Spinal cord (tissue), 10 donors: Measurements from ENCODE around the gene CUEDC1. TPM values are rescaled to one million over a fixed set of nuclear protein-coding genes. Genes with fewer than 3 reads are reported as not detected.

Experiments used
- DNase-seq, 6 donors: peaks; one replicate each; pipeline versions ENCODE4 v3.0.0 to v3.0.0-alpha.2; 2013 to 2015; ENCODE audit warnings: low spot score in 6 of 6, low read depth in 4 of 6
- H3K27ac ChIP-seq: one replicate; pipeline ENCODE4 v1.5.1; 2013; ENCODE audit warnings: low read depth, low read length, control low read depth
- H3K27me3 ChIP-seq: one replicate; pipeline ENCODE4 v1.6.1; 2013; ENCODE audit warnings: low read length; ENCODE audit not compliant: control insufficient read depth, insufficient read depth
- H3K36me3 ChIP-seq: one replicate; pipeline ENCODE4 v1.6.1; 2013; ENCODE audit warnings: low read length; ENCODE audit not compliant: control insufficient read depth, insufficient read depth
- H3K4me1 ChIP-seq: one replicate; pipeline ENCODE4 v1.6.1; 2013; ENCODE audit warnings: low read length; ENCODE audit not compliant: control insufficient read depth, insufficient read depth
- H3K4me3 ChIP-seq: one replicate; pipeline ENCODE4 v1.5.1; 2013; ENCODE audit warnings: low read depth, low read length, control low read depth
- H3K9me3 ChIP-seq: one replicate; pipeline ENCODE4 v1.6.1; 2013; ENCODE audit warnings: low read length; ENCODE audit not compliant: control insufficient read depth, insufficient read depth
- WGBS: methylation state at CpG from one replicate; pipeline ENCODE4 v1.1.5; 2013; ENCODE audit warnings: missing lambda C conversion rate; ENCODE audit not compliant: insufficient coverage; 5-methylcytosine and 5-hydroxymethylcytosine counted together
- polyA plus RNA-seq, 2 donors: library from polyadenylated mRNA; unstranded; fragments of 120-200 nt; gene quantifications; one replicate each; pipeline ENCODE4 v1.2.1, GENCODE V29; 2013; ENCODE audit not compliant: insufficient read length in 2 of 2
- total RNA-seq, 2 donors: library from RNA; depleted of rRNA in 1 of 2; stranded (reverse); fragments of 120-200 nt in 1 of 2; fragments of >200 nt in 1 of 2; gene quantifications; one replicate each; pipeline versions ENCODE4 v1.2.3 to v1.2.4, GENCODE V29; 2013 to 2014
- donor health status: healthy.

The CUEDC1 gene
- total and polyA plus RNA-seq, 4 donors = 14.0 to 111 (median 63.8) TPM

DNA sequence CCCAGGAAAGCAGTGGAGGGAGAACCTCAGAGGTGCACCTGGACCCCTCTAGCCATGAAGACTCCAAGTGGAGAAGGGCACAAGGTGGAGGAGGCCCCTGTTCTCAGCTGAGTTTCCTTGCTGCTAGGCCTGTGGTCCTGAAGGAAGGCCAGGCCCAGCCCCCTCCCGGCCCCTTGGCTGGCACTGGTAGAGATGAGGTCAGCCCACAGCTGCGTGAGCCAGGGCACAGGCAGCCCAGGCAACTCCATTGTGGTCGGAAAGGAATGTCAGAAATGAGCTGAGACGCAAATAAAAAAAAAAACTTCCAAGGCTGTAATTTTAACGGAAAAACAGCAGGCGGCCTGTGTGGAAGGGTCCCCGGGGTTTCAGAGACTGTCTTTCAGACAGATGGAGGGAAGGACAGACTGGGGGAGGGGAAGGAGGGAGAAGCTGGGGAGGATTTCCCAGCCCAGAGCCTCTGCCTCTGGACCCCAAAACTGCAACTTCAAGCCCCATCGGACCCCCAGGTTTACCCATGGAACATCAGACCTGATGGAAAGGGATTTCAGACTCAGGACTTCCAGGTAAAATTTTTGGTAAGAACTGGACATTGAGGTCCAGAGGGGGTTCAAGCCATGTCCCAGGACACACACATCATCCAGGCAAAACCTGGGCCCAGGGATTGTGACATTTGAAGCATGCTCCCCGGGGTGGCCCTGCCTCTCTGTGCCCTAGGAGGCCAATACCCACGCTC lies 79.8 kb downstream of the CUEDC1 start:
- Histone ChIP-seq H3K4me1 (peaks cover 63% of the 10 kb centered on the region), H3K9me3 (no peaks in the 10 kb centered on the region), H3K4me3 (no peak overlapping the region), H3K27ac (peak overlapping the region; percentile 98), H3K27me3 (no peaks in the 10 kb centered on the region), H3K36me3 (peaks cover 81% of the 10 kb centered on the region)
- peak in 5 of 6 donors; percentile 57 to 93 (median 74) for DNase-seq
- WGBS = 11% methylated on average over 9 of the region's 10 CpGs

GRCh38 chr17:57874434-57875289 lies 80.5 kb downstream of the CUEDC1 start:
- Histone ChIP-seq H3K4me1 (peaks cover 59% of the 10 kb centered on the region), H3K4me3 (peak overlapping the region; percentile 3), H3K9me3 (no peaks in the 10 kb centered on the region), H3K27me3 (no peaks in the 10 kb centered on the region), H3K27ac (peak overlapping the region; percentile 98), H3K36me3 (peaks cover 86% of the 10 kb centered on the region)
- 6% methylated on average over 18 of the region's 33 CpGs for WGBS
- peak in 4 of 6 donors; percentile 61 to 94 (median 82) for DNase-seq

DNA sequence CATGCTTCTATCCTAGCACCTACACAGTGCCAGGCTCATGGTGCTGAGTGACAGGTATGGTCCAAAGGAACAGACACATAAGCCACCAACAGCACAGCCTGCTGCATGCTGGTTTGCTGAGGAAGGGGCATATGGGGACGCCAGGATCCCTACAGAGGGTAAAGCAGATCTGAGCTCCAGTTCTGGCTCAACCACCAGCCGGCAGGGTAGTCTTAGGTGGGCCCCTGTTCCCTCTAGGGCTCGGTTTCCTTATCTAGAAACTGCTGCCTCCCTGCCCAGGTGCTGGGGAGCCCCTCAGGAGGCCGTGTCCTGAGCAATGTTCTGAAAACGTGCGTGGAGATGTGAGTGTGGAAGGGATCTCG lies 81.2 kb downstream of the CUEDC1 start:
- peak overlapping the region; percentile 3 for H3K4me3 ChIP-seq
- WGBS = 30% methylated on average over 6 of the region's 7 CpGs
- H3K27ac ChIP-seq = peak overlapping the region; percentile 98
- no peaks in the 10 kb centered on the region for H3K9me3 ChIP-seq
- H3K36me3 ChIP-seq = peaks cover 88% of the 10 kb centered on the region
- H3K4me1 ChIP-seq = peaks cover 63% of the 10 kb centered on the region
- no peaks in the 10 kb centered on the region for H3K27me3 ChIP-seq
- DNase-seq = no peak

DNA sequence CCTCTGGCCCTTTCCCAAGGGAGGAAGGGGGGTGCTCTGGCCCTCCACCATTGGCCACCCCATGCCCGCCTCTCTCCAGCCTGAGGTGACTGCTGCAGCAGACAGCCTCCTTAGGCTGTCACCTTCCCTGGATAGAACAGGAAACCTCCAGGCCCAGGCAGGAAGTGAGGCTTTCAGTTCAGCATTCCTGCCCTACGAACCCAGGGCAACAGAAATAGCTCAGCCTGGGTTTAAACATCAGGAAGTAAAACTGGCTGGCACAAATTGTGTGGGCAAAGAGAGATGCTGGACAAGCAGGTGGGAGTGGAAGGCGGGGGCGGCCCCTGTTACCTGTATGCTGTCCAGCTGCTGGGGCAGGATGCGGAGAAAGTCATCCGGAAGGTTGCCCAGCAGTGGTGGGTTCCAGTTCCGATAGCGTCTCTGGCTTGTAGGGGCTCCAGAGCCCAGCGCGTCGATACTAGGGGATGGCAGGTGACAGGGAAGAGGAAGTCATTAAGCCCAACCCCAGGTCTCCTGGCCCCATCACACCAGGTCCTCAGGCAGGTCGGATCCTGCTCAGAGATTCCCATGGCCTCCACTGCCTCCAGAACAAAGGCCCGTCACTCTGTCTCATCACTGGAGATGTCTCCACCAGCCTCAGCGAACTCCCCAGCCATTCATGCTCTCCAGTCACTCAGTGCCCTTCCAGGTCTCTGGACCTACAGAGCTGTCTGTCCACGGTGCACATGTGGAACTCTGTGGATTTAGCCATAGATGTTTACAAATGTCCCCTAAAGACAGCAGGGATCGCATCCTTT lies 81.8 kb downstream of the CUEDC1 start:
- peak overlapping the region; percentile 98 for H3K27ac ChIP-seq
- H3K36me3 ChIP-seq = peaks cover 87% of the 10 kb centered on the region
- H3K9me3 ChIP-seq = no peaks in the 10 kb centered on the region
- 90% methylated on average over 9 of the region's 16 CpGs for WGBS
- no peak overlapping the region for H3K4me3 ChIP-seq
- DNase-seq = no peak
- peaks cover 69% of the 10 kb centered on the region for H3K4me1 ChIP-seq
- H3K27me3 ChIP-seq = no peaks in the 10 kb centered on the region

DNA sequence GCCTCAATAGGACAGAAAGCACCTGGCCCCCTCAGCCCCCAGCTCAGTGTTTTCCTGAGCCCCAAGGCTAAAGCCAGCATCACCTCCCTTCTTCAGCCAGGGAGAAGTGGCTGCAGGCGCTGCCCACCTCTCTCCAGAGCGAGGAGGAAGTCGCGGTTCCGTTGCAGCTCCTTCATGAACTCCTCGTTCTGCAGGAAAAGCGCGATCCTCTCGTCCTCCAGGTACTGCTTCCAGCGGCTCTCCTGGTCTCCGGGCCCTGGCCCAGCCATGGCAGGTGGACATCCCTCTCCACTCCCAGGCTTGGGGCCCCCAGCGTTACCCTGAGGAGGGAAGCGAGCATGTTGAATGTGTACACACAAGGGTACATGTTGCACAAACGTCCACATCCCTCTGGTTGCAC lies 82.7 kb downstream of the CUEDC1 start:
- Histone ChIP-seq H3K36me3 (peaks cover 89% of the 10 kb centered on the region), H3K9me3 (no peaks in the 10 kb centered on the region), H3K27me3 (no peaks in the 10 kb centered on the region), H3K4me3 (no peak overlapping the region), H3K4me1 (peaks cover 74% of the 10 kb centered on the region), H3K27ac (no peak overlapping the region)
- no peak for DNase-seq
- 84% methylated on average over 14 of the region's 14 CpGs for WGBS

DNA sequence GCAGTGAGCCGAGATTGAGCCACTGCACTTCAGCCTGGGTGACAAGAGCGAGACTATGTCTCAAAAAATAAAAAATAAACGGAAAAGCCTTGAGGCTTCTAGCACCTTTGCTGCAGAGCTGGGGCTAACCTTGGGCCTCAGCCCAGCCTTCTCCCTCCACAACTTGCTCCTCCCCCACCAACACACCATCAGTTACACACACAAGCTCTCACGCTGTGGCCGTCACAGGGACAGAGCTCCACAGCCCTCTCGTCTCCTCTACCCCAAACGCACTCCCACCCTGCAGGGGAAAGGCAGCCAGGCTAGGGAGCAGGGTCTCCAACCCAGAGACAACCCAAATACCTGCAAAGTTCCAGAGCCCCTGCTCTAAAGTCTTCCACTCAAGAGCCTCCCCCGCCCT lies 83.3 kb downstream of the CUEDC1 start:
- Histone ChIP-seq H3K36me3 (peaks cover 89% of the 10 kb centered on the region), H3K27ac (no peak overlapping the region), H3K4me3 (no peak overlapping the region), H3K9me3 (no peaks in the 10 kb centered on the region), H3K4me1 (peaks cover 70% of the 10 kb centered on the region), H3K27me3 (no peaks in the 10 kb centered on the region)
- DNase-seq = no peak
- WGBS = 88% methylated on average over 7 of the region's 8 CpGs

DNA sequence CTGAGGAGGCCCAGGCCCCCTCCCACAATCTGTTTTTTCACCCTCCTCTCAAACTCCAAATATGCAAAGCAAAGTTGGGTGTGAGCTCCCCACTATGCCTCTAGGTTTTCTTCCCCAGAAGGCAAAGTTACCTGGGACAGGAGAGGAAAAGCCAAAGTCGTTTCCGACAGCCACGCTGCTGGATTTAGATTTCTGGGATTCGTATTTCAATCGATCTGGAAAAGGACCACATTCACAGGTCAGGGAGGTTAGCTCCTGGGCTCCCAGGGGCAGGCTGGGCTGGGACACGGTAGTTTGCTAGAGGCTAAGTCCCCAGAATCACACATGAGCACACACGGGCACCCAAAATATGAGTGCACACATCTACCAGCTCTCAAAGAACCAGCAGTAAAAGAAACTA lies 84.1 kb downstream of the CUEDC1 start:
- WGBS = 87% methylated on average over 6 of the region's 7 CpGs
- H3K4me1 ChIP-seq = peaks cover 64% of the 10 kb centered on the region
- H3K9me3 ChIP-seq = no peaks in the 10 kb centered on the region
- no peaks in the 10 kb centered on the region for H3K27me3 ChIP-seq
- no peak for DNase-seq
- no peak overlapping the region for H3K4me3 ChIP-seq
- no peak overlapping the region for H3K27ac ChIP-seq
- peaks cover 89% of the 10 kb centered on the region for H3K36me3 ChIP-seq

GRCh38 chr17:57870283-57870635 lies 85.0 kb downstream of the CUEDC1 start:
- Histone ChIP-seq H3K27me3 (no peaks in the 10 kb centered on the region), H3K4me1 (peaks cover 55% of the 10 kb centered on the region), H3K9me3 (no peaks in the 10 kb centered on the region), H3K36me3 (peaks cover 92% of the 10 kb centered on the region), H3K27ac (no peak overlapping the region), H3K4me3 (no peak overlapping the region)
- no peak for DNase-seq

DNA sequence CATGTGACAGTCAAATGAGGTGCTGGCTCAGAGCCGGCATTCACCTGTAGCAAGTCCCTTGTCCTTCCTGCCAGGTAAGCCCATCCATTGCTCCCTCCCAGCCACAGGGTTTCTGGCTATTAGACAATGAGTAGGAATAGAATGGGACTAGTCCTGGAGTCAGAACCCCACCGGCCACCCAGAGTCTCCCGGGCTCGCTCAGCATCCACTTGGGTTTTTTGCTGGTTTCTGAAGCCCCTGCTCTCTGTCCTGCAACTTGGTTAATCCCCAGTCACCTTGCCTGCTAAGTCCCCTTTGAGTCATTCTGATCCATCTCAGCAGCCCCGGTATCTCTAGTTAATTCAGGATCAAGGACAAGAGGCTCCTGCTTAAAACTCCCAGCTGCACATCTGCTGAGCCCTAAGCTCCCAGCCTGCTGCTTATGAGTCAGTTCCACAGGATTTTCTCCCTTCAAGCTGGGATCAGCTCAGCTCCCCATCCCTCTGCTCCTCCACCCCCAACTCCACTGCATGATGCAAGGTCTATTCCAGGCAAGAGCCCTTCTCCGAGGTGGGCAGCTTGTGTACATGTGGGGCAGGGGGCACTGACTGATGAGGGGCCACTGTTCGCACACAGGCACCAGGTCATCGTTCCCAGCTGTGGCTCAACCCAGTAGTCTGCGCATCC lies 85.5 kb downstream of the CUEDC1 start:
- no peaks in the 10 kb centered on the region for H3K27me3 ChIP-seq
- peak in 1 of 6 donors; percentile 2 for DNase-seq
- no peaks in the 10 kb centered on the region for H3K9me3 ChIP-seq
- H3K27ac ChIP-seq = no peak overlapping the region
- 90% methylated on average over 8 of the region's 9 CpGs for WGBS
- H3K36me3 ChIP-seq = peaks cover 95% of the 10 kb centered on the region
- H3K4me1 ChIP-seq = peaks cover 50% of the 10 kb centered on the region
- no peak overlapping the region for H3K4me3 ChIP-seq
